Natural killer cell (primary cell): Measurements from ENCODE around the gene HLF. TPM values are rescaled to one million over a fixed set of nuclear protein-coding genes. Genes with fewer than 3 reads are reported as not detected.

Source experiments
- ATAC-seq, 3 donors: fragments of 150-1000 bp in 2 of 3; fragments of 200-7000 bp in 1 of 3; cut with Tn5 transposase; 1 replicate in 1 of 3; 2 replicates in 2 of 3; pipeline ENCODE4 v1.10.0; 2021; ENCODE audit warnings: mild to moderate bottlenecking in 2 of 3, moderate library complexity in 2 of 3
- DNase-seq, 2 donors: peaks; one replicate each; pipeline versions ENCODE4 v3.0.0 to v3.0.0-alpha.2; 2013 to 2021; ENCODE audit warnings: mixed read lengths in 1 of 2
- H3K27ac ChIP-seq: one replicate; pipeline ENCODE4 v1.5.1; 2013; ENCODE audit warnings: mild to moderate bottlenecking, low read length
- H3K27me3 ChIP-seq: one replicate; pipeline ENCODE4 v1.6.1; 2013; ENCODE audit warnings: low read length; ENCODE audit not compliant: control insufficient read depth, insufficient read depth
- H3K36me3 ChIP-seq: one replicate; pipeline ENCODE4 v1.6.1; 2013; ENCODE audit warnings: low read length; ENCODE audit not compliant: control insufficient read depth, insufficient read depth
- H3K4me1 ChIP-seq: one replicate; pipeline ENCODE4 v1.6.1; 2013; ENCODE audit warnings: low read length; ENCODE audit not compliant: control insufficient read depth, insufficient read depth
- H3K4me3 ChIP-seq: one replicate; pipeline ENCODE4 v1.5.1; 2013; ENCODE audit warnings: low read length
- H3K9me3 ChIP-seq: one replicate; pipeline ENCODE4 v1.6.1; 2013; ENCODE audit warnings: low read length; ENCODE audit not compliant: control insufficient read depth, insufficient read depth
- H3K27ac Mint-ChIP-seq, 2 donors: one replicate each; pipeline ENCODE4 v1.8.0; 2022; ENCODE audit warnings: mild to moderate bottlenecking in 2 of 2, mixed read lengths in 2 of 2, moderate library complexity in 1 of 2
- H3K27me3 Mint-ChIP-seq, 2 donors: one replicate each; pipeline ENCODE4 v1.8.0; 2022; ENCODE audit warnings: low read depth in 2 of 2, mixed read lengths in 2 of 2
- H3K36me3 Mint-ChIP-seq: one replicate; pipeline ENCODE4 v1.8.0; 2022; ENCODE audit warnings: mixed read lengths
- H3K4me1 Mint-ChIP-seq, 2 donors: one replicate each; pipeline ENCODE4 v1.8.0; 2022; ENCODE audit warnings: mixed read lengths in 2 of 2
- H3K4me3 Mint-ChIP-seq: one replicate; pipeline ENCODE4 v1.8.0; 2022; ENCODE audit warnings: mild to moderate bottlenecking, moderate library complexity, mixed read lengths
- H3K9me3 Mint-ChIP-seq, 2 donors: one replicate each; pipeline ENCODE4 v1.8.0; 2022; ENCODE audit warnings: mixed read lengths in 2 of 2
- WGBS: methylation state at CpG from one replicate; pipeline ENCODE4 v1.1.7; 2013; ENCODE audit warnings: missing lambda C conversion rate; ENCODE audit not compliant: insufficient coverage; 5-methylcytosine and 5-hydroxymethylcytosine counted together
- intact Hi-C: fragments of 100-400 bp; cut with micrococcal nuclease; formaldehyde crosslinking; loops from one replicate; pipeline ENCODE4 v1.14.2; 2022
- total RNA-seq, 4 donors: library from RNA; stranded (reverse); fragments of 120-200 nt in 1 of 4; gene quantifications; one replicate each; pipeline versions ENCODE4 v1.2.3 to v1.2.4, GENCODE V29; 2013 to 2022
- TF ChIP-seq, protein P1 (sequence below): fragments of 200-600 bp; IDR thresholded peaks from one replicate; pipeline ENCODE4 v1.8.0; 2022; ENCODE audit warnings: antibody characterized with exemption

The HLF gene
- total RNA-seq, 3 donors from 2014 or later (not counting 1 experiment from before 2014, with no cell fraction given), result 0.14 to 0.59 (median 0.15) TPM

DNA sequence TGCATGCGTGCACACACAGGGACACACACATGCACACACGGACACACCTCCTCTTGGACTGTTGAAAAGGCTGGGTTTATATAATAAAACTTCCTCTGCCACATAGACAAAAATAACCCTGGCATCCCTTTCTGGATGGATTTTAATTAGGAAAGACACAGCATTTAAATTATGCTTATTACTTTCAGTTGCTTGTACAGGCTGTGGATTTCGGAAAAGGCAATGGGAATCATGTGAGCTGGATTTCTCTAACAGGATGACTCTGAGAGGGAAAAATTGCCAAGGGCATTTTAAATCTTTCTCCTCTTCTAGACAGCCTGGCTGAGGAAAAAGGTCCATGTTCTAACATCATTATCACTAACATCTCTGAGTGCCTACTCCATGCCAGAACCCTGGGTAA, 75.9 kb downstream of the HLF start:
- Mint-ChIP-seq H3K4me1 (no peaks in the 10 kb centered on the region), H3K36me3 (no peaks in the 10 kb centered on the region), H3K4me3 (no peak overlapping the region), H3K9me3 (no peaks in the 10 kb centered on the region), H3K27ac (no peak overlapping the region), H3K27me3 (peaks cover 15 to 26% of the 10 kb centered on the region in 2 donors)
- Histone ChIP-seq H3K4me3 (no peak overlapping the region), H3K9me3 (no peaks in the 10 kb centered on the region), H3K36me3 (no peaks in the 10 kb centered on the region), H3K4me1 (no peaks in the 10 kb centered on the region), H3K27me3 (peaks cover 3% of the 10 kb centered on the region), H3K27ac (no peak overlapping the region)
- TF ChIP-seq, protein P1, sequence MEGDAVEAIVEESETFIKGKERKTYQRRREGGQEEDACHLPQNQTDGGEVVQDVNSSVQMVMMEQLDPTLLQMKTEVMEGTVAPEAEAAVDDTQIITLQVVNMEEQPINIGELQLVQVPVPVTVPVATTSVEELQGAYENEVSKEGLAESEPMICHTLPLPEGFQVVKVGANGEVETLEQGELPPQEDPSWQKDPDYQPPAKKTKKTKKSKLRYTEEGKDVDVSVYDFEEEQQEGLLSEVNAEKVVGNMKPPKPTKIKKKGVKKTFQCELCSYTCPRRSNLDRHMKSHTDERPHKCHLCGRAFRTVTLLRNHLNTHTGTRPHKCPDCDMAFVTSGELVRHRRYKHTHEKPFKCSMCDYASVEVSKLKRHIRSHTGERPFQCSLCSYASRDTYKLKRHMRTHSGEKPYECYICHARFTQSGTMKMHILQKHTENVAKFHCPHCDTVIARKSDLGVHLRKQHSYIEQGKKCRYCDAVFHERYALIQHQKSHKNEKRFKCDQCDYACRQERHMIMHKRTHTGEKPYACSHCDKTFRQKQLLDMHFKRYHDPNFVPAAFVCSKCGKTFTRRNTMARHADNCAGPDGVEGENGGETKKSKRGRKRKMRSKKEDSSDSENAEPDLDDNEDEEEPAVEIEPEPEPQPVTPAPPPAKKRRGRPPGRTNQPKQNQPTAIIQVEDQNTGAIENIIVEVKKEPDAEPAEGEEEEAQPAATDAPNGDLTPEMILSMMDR, result no peak
- intact Hi-C loops, result no loop called here
- ATAC-seq, result no peak
- no peak for DNase-seq
- WGBS, result 90% methylated on average over 3 of the region's 3 CpGs

DNA sequence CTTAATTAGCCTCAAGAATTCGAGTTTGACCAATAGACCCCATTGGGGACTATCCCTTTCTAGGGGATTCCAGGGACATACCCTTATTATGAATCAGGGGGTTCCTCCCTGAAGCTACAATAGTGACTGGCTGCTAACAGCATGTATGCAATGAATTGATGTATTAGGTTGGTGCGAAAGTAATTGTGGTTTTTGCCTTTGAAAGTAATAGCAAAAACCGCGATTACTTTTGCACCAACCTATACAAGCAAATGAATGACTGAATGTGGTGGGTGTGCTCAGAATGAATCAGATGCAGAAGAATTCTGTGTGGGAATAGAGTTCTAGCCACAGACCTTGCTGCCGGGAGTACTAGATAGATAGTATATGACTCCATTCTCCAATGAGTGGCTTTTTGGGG, 76.7 kb downstream of the HLF start:
- H3K4me3 Mint-ChIP-seq, result no peak overlapping the region
- Histone ChIP-seq H3K27me3 (peaks cover 3% of the 10 kb centered on the region), H3K27ac (no peak overlapping the region), H3K4me1 (no peaks in the 10 kb centered on the region), H3K4me3 (no peak overlapping the region), H3K36me3 (no peaks in the 10 kb centered on the region), H3K9me3 (no peaks in the 10 kb centered on the region)
- TF ChIP-seq, protein P1, result no peak
- H3K27ac Mint-ChIP-seq, result no peak overlapping the region
- no peaks in the 10 kb centered on the region for H3K4me1 Mint-ChIP-seq
- ATAC-seq, result no peak
- intact Hi-C loops, result no loop called here
- 74% methylated on average over 3 of the region's 5 CpGs for WGBS
- H3K27me3 Mint-ChIP-seq, result peaks cover 15 to 22% of the 10 kb centered on the region in 2 donors
- H3K9me3 Mint-ChIP-seq, result no peaks in the 10 kb centered on the region
- no peak for DNase-seq
- no peaks in the 10 kb centered on the region for H3K36me3 Mint-ChIP-seq

DNA sequence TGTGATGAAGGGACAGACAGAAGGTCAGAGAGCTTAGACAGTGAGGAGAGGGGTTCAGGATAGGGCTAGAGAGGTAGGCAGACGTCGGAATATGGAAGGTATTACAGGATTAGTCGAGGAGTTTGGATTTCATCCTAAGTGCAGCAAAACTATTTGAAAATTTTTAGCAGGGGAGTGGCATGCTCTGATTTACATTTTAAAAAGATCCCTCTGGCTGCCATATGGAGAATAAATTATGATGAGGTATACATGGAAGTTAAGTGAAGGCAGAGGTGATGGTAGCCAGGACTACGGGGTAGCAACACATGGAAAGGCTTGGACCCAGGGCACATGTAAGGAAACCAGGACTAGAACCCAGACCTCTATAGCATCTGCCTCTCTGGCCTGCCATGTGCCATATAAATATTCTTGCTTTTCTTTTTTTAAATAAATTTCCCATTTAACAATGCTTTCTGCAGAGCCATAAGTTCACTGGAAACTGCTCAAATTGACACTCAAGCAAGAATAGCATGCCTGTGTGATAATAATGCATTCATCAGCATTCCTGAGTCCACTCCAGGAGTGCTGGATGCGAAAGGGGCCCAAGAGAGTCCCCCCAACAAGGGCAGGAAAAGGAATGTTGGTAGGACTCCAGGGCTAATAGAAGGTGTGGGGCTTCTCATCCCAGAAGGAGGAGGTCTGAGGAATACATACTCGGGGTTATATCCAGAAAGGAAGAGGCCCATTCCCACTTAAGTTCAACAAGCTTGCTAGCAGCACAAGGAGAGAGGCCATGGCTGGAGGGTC, 78.2 kb downstream of the HLF start:
- Histone ChIP-seq H3K27me3 (peaks cover 3% of the 10 kb centered on the region), H3K4me3 (no peak overlapping the region), H3K4me1 (no peaks in the 10 kb centered on the region), H3K27ac (no peak overlapping the region), H3K36me3 (no peaks in the 10 kb centered on the region), H3K9me3 (no peaks in the 10 kb centered on the region)
- 86% methylated on average over 6 of the region's 6 CpGs for WGBS
- no peak for DNase-seq
- peaks cover 15% of the 10 kb centered on the region in 2 donors for H3K27me3 Mint-ChIP-seq
- TF ChIP-seq, protein P1, result no peak
- no peak overlapping the region for H3K4me3 Mint-ChIP-seq
- intact Hi-C loops, result no loop called here
- H3K4me1 Mint-ChIP-seq, result no peaks in the 10 kb centered on the region
- no peaks in the 10 kb centered on the region for H3K9me3 Mint-ChIP-seq
- no peaks in the 10 kb centered on the region for H3K36me3 Mint-ChIP-seq
- no peak overlapping the region for H3K27ac Mint-ChIP-seq
- ATAC-seq, result no peak
